AG04449 (cell line): ENCODE data around the gene AVL9.
"Not testable (repeated sequence)": the region's sequence is repeated elsewhere in the genome, so short reads cannot be mapped to it uniquely, and the experiment has no call there.

Source experiments
- CTCF ChIA-PET: fragments of 350-600 bp; formaldehyde crosslinking; extraction: SDS; loops from one replicate; lab custom pipeline; 2021; ENCODE audit warnings: antibody characterized with exemption; lab: Yijun Ruan, JAX
- POLR2A ChIA-PET: fragments of 400-600, 350-600 bp; formaldehyde crosslinking; extraction: SDS; loops from one replicate; lab custom pipeline; 2020; ENCODE audit warnings: antibody characterized with exemption, inconsistent platforms; lab: Yijun Ruan, JAX
- DNase-seq: peaks from one replicate; pipeline ENCODE4 v3.0.0-alpha.2; 2010; ENCODE audit warnings: low read depth, low spot score
- H3K4me3 ChIP-seq: 2 replicates; pipeline ENCODE4 v1.5.1; 2011; ENCODE audit warnings: low read depth, mild to moderate bottlenecking, control low read depth, low read length
- CTCF ChIP-seq: IDR thresholded peaks from one replicate; pipeline ENCODE4 v1.5.1; 2011; ENCODE audit warnings: mild to moderate bottlenecking, moderate library complexity, low read length, control low read depth, inconsistent platforms; ENCODE audit not compliant: insufficient read depth; ENCODE audit errors: missing control alignments

The AVL9 gene

GRCh38 chr7:32618470-32618869 lies 123.2 kb downstream of the AVL9 start:
- TF ChIP-seq CTCF = no peak
- no peak for DNase-seq
- POLR2A ChIA-PET = no interaction called here
- CTCF ChIA-PET = no interaction called here
- no peak overlapping the region for H3K4me3 ChIP-seq

GRCh38 chr7:32618987-32619386 lies 123.7 kb downstream of the AVL9 start:
- TF ChIP-seq CTCF = no peak
- ChIA-PET POLR2A (no interaction called here), CTCF (no interaction called here)
- no peak for DNase-seq
- no peak overlapping the region for H3K4me3 ChIP-seq

DNA sequence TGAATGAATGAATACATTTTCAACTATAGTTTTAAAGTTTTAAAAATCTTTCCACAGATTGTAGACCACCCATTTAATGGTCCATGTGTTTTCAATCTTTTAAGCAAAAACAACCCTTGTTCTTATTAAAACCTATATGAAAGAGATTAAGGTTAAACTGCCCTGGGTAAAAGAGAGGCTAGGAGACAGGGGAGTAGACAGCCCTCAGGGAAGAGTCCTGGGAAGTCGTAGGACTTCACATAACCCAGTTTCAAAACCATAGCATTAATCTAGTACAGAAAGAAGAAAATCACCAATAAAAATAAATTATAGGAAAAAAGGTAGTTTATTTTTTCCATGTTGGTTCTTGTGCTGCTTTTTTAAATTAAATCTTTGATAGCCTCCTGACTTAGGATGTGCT lies 124.1 kb downstream of the AVL9 start:
- DNase-seq, H3K4me3 ChIP-seq, CTCF ChIA-PET, POLR2A ChIA-PET: not testable (repeated sequence)

DNA sequence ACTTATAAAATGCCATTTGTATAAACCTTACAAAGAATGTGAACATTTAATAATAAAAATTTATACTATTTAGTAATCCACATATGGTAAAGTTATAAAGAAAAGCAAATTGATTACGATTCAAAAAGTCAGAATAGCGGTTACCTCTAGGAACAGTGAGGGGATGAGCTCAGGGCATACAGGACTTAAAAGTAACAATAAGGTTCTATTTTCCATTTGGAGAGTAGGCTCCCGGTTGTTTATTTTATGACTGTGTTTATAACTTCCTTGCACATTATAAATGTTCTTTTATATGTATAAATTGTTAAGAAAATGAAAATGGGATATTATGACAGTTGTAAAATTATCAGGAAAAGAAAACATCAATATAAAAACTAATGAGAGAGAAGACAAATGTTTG lies 135.7 kb downstream of the AVL9 start:
- no peak overlapping the region for H3K4me3 ChIP-seq
- DNase-seq = no peak
- ChIA-PET CTCF (no interaction called here), POLR2A (no interaction called here)
- TF ChIP-seq CTCF = no peak

DNA sequence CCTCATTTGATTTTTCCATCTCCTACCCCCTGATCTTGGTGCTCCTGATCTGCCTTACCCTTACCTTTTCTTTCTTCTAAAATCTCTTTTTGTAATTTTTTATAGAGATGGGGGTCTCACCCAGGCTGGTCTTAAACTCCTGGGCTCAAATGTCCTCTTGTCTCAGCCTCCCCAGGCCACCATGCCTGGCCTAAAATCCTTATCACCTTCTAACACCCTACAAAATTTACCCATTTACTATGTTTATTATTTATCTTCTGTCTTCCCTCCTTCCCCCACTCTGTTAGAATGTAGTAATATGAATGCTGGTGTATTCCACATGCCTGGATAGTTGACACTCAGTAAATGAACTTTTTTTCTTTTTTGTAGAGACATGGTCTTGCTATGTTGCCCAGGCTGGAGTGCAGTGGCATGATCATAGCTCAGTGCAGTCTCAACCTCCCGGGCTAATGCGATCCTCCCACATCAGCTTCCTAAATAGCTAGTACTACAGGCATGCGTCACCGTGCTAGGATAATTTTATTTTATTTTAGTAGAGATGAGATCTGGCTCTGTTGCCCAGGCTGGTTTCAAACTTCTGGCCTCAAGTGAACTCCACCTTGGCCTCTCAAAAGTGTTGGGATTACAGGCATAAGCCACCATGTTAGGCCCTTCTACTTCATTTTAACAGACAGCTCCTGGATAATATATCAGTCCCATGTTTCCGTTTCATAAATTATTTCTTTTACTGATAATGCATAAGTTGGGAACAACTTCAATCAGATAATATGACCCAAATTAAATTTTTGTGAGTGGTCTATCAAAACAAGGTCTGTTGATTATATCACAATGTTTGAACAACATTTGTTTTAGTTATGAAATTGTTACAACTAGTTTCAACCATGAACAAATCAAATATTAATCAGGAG lies 136.6 kb downstream of the AVL9 start:
- DNase-seq, POLR2A ChIA-PET, H3K4me3 ChIP-seq, CTCF ChIA-PET: not testable (repeated sequence)

DNA sequence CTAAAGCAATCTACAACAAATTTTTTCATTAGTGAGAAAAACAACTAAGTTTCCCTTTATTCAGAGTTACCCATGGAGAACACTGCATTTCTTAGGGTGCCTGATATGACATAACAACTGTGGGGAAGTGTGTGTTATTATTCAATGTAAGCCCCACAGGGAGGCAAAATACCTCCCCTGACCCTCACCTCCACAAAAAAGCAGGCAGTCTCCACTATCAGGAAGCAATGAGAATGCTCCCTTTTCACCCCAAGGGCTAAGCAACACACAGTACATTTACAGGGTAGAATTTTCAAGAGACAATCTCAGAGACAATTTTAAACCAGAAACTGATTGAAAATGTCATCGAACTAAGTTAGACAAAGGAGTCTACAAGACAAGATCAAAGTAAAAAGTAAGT lies 138.2 kb downstream of the AVL9 start:
- POLR2A ChIA-PET = not testable (repeated sequence)

GRCh38 chr7:32634798-32635393 lies 139.6 kb downstream of the AVL9 start:
- POLR2A ChIA-PET, CTCF ChIA-PET, H3K4me3 ChIP-seq, DNase-seq: not testable (repeated sequence)

More for the DNA sequence above, 138.2 kb downstream of the AVL9 start:
- DNase-seq, H3K4me3 ChIP-seq, CTCF ChIA-PET: not testable (repeated sequence)

DNA sequence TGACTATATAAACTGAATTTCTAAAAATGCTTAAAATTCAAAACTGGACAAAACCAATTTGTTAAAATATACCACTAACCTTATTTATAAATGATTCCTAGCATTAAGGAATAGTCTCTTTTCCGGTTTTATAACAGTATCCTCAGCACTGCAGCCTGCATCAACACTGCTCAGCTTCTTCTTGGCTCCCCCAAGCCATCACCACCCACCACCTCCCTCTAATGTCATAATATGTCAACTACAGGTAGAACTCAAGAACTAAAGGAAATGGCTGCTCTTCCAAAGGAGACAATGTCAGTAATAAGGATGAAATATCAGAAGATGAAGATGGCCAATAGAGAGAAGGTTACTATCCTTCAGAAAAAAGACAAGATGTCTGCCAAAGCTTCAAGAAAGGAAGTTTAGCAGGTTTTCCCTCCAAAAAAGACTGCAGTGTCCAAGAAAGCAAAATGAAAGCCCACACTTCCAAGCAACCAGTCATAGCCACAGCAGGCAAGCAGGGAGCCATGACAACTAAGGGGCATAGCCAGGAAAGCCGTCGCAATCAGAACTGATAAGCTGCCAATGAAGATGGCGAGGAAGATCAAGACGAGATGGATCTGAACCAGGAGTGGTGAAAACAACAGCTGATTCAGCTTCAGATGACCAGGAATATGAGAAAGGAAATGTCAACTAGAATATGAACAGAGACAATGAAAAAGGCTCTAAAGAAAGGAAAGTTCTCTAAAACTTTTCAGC lies 141.6 kb downstream of the AVL9 start:
- POLR2A ChIA-PET, DNase-seq, H3K4me3 ChIP-seq: not testable (repeated sequence)
- CTCF ChIA-PET = interaction anchor here (0.9 kb wide), 1 partner anchor 145 kb away, joined by 3 read pairs; no protein-coding TSS in a partner anchor

DNA sequence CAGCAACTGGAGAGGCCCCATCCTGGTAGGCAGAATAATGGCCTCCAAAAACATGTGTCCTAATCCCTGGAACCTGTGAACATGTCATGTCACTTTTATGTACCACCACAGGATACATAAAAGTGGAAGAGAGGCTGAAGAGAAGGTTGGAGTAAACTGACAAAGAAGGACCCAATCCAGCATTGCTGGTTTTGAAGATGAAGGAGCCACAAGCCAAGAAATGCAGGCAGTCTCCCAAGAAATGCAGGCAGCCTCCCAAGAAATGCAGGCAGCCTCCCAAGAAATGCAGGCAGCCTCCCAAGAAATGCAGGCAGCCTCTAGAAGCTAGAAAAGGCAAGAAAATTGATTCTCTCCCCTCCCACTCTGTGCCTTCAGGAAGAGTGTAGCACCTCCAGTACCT lies 142.3 kb downstream of the AVL9 start:
- POLR2A ChIA-PET, DNase-seq, CTCF ChIA-PET, H3K4me3 ChIP-seq: not testable (repeated sequence)
